ENCODE measurements around the gene PAK6. TPM values are rescaled to one million over a fixed set of nuclear protein-coding genes. Genes with fewer than 3 reads are reported as not detected.

The PAK6 gene
- polyA plus RNA-seq, 4 donors: 5.6 to 8.7 (median 6.9) TPM

GRCh38 chr15:40290545-40290917 is 51.7 kb downstream of the PAK6 start:
- no peak for DNase-seq (ENCODE audit: low read depth in 4 of 4, low spot score in 2 of 4)

GRCh38 chr15:40290918-40291574 is 52.2 kb downstream of the PAK6 start:
- no peak for DNase-seq (ENCODE audit: low read depth in 4 of 4, low spot score in 2 of 4)

- DNase-seq (ENCODE audit: low read depth in 4 of 4, low spot score in 2 of 4): no peak
Measured at GRCh38 chr15:40292246-40292645, 53.4 kb downstream of the PAK6 start.

- no peak for DNase-seq (ENCODE audit: low read depth in 4 of 4, low spot score in 2 of 4)
Measured at GRCh38 chr15:40293006-40293405, 54.1 kb downstream of the PAK6 start.

GRCh38 chr15:40293905-40294895 is 55.3 kb downstream of the PAK6 start:
- DNase-seq (ENCODE audit: low read depth in 4 of 4, low spot score in 2 of 4): no peak

- no peak for DNase-seq (ENCODE audit: low read depth in 4 of 4, low spot score in 2 of 4)
Measured at GRCh38 chr15:40295297-40295696, 56.4 kb downstream of the PAK6 start.

GRCh38 chr15:40295877-40296560 is 57.2 kb downstream of the PAK6 start:
- DNase-seq (ENCODE audit: low read depth in 4 of 4, low spot score in 2 of 4): no peak

GRCh38 chr15:40296561-40297230 is 57.8 kb downstream of the PAK6 start:
- no peak for DNase-seq (ENCODE audit: low read depth in 4 of 4, low spot score in 2 of 4)

GRCh38 chr15:40297356-40297755 is 58.5 kb downstream of the PAK6 start:
- no peak for DNase-seq (ENCODE audit: low read depth in 4 of 4, low spot score in 2 of 4)

- DNase-seq (ENCODE audit: low read depth in 4 of 4, low spot score in 2 of 4): no peak
Measured at GRCh38 chr15:40298216-40298935, 59.5 kb downstream of the PAK6 start.

GRCh38 chr15:40300367-40300766 is 61.5 kb downstream of the PAK6 start:
- DNase-seq (ENCODE audit: low read depth in 4 of 4, low spot score in 2 of 4): no peak

- no peak for DNase-seq (ENCODE audit: low read depth in 4 of 4, low spot score in 2 of 4)
Measured at GRCh38 chr15:40300771-40301170, 61.9 kb downstream of the PAK6 start.

GRCh38 chr15:40301467-40302179 is 62.8 kb downstream of the PAK6 start:
- DNase-seq (ENCODE audit: low read depth in 4 of 4, low spot score in 2 of 4): no peak

GRCh38 chr15:40302288-40302886 is 63.5 kb downstream of the PAK6 start:
- DNase-seq (ENCODE audit: low read depth in 4 of 4, low spot score in 2 of 4): no peak

- no peak for DNase-seq (ENCODE audit: low read depth in 4 of 4, low spot score in 2 of 4)
Measured at GRCh38 chr15:40302981-40303380, 64.1 kb downstream of the PAK6 start.

GRCh38 chr15:40303576-40303975 is 64.7 kb downstream of the PAK6 start:
- DNase-seq (ENCODE audit: low read depth in 4 of 4, low spot score in 2 of 4): no peak

- DNase-seq (ENCODE audit: low read depth in 4 of 4, low spot score in 2 of 4): no peak
Measured at GRCh38 chr15:40305281-40305680, 66.4 kb downstream of the PAK6 start.

- DNase-seq (ENCODE audit: low read depth in 4 of 4, low spot score in 2 of 4): no peak
Measured at GRCh38 chr15:40306371-40306770, 67.5 kb downstream of the PAK6 start.

GRCh38 chr15:40306908-40307307 is 68.0 kb downstream of the PAK6 start:
- DNase-seq (ENCODE audit: low read depth in 4 of 4, low spot score in 2 of 4): no peak
